ENCODE results near the gene COL20A1. TPM values are rescaled to one million over a fixed set of nuclear protein-coding genes. Genes with fewer than 3 reads are reported as not detected.
A peak's percentile ranks its signal among the peaks of the same experiment; 100 is the strongest.

Gene COL20A1
- total RNA-seq, 1 donor from 2014 or later, result 0.25 TPM

- H3K27me3 Mint-ChIP-seq (ENCODE audit: low read depth), result peaks cover 3% of the 10 kb centered on the region
- H3K27ac Mint-ChIP-seq, result peak overlapping the region; percentile 43
- TF ChIP-seq CTCF (IDR thresholded peaks at IDR 0.05; ENCODE audit: unreplicated experiment), result no peak
- no peak overlapping the region for H3K4me3 Mint-ChIP-seq
- H3K4me1 Mint-ChIP-seq, result peaks cover 25% of the 10 kb centered on the region
- no peaks in the 10 kb centered on the region for H3K36me3 Mint-ChIP-seq
- H3K9me3 Mint-ChIP-seq, result no peaks in the 10 kb centered on the region
- no peak for DNase-seq (ENCODE audit: low spot score in 2 of 2, unreplicated experiment in 2 of 2)
Observed at GRCh38 chr20:63267691-63268090, 25.3 kb upstream of the COL20A1 start.

- no peak for TF ChIP-seq CTCF (IDR thresholded peaks at IDR 0.05; ENCODE audit: unreplicated experiment)
- DNase-seq (ENCODE audit: low spot score in 2 of 2, unreplicated experiment in 2 of 2), result no peak
- H3K36me3 Mint-ChIP-seq, result no peaks in the 10 kb centered on the region
- H3K4me3 Mint-ChIP-seq, result no peak overlapping the region
- H3K9me3 Mint-ChIP-seq, result no peaks in the 10 kb centered on the region
- peaks cover 25% of the 10 kb centered on the region for H3K4me1 Mint-ChIP-seq
- peaks cover 3% of the 10 kb centered on the region for H3K27me3 Mint-ChIP-seq (ENCODE audit: low read depth)
- H3K27ac Mint-ChIP-seq, result peak overlapping the region; percentile 43
Observed at GRCh38 chr20:63268256-63268655, 24.7 kb upstream of the COL20A1 start.

- H3K9me3 Mint-ChIP-seq, result no peaks in the 10 kb centered on the region
Observed at GRCh38 chr20:63268671-63269439, 24.1 kb upstream of the COL20A1 start.

GRCh38 chr20:63269724-63270123, 23.3 kb upstream of the COL20A1 start:
- TF ChIP-seq CTCF (IDR thresholded peaks at IDR 0.05; ENCODE audit: unreplicated experiment), result no peak
- no peak for DNase-seq (ENCODE audit: low spot score in 2 of 2, unreplicated experiment in 2 of 2)
- no peaks in the 10 kb centered on the region for H3K27me3 Mint-ChIP-seq (ENCODE audit: low read depth)
- H3K4me3 Mint-ChIP-seq, result no peak overlapping the region
- peaks cover 35% of the 10 kb centered on the region for H3K4me1 Mint-ChIP-seq
- no peaks in the 10 kb centered on the region for H3K9me3 Mint-ChIP-seq
- no peaks in the 10 kb centered on the region for H3K36me3 Mint-ChIP-seq
- H3K27ac Mint-ChIP-seq, result no peak overlapping the region

More at GRCh38 chr20:63268671-63269439, 24.1 kb upstream of the COL20A1 start:
- Mint-ChIP-seq H3K4me1 (peaks cover 31% of the 10 kb centered on the region), H3K4me3 (no peak overlapping the region), H3K27me3 (ENCODE audit: low read depth) (peaks cover 3% of the 10 kb centered on the region), H3K27ac (peak overlapping the region; percentile 43), H3K36me3 (no peaks in the 10 kb centered on the region)
- TF ChIP-seq CTCF (IDR thresholded peaks at IDR 0.05; ENCODE audit: unreplicated experiment), result no peak
- DNase-seq (ENCODE audit: low spot score in 2 of 2, unreplicated experiment in 2 of 2), result no peak

GRCh38 chr20:63270606-63271325, 22.2 kb upstream of the COL20A1 start:
- H3K27ac Mint-ChIP-seq, result no peak overlapping the region
- H3K9me3 Mint-ChIP-seq, result no peaks in the 10 kb centered on the region
- H3K36me3 Mint-ChIP-seq, result no peaks in the 10 kb centered on the region
- peaks cover 39% of the 10 kb centered on the region for H3K4me1 Mint-ChIP-seq
- peak overlapping the region; percentile 46 for H3K4me3 Mint-ChIP-seq
- H3K27me3 Mint-ChIP-seq (ENCODE audit: low read depth), result no peaks in the 10 kb centered on the region
- no peak for TF ChIP-seq CTCF (IDR thresholded peaks at IDR 0.05; ENCODE audit: unreplicated experiment)
- DNase-seq (ENCODE audit: low spot score in 2 of 2, unreplicated experiment in 2 of 2), result no peak
